ENCODE data around the gene EAF2. TPM values are rescaled to one million over a fixed set of nuclear protein-coding genes. Genes with fewer than 3 reads are reported as not detected.

EAF2 gene
- total and polyA plus RNA-seq, 8 donors: 1.2 to 11.9 (median 5.8) TPM; not detected in 2

DNA sequence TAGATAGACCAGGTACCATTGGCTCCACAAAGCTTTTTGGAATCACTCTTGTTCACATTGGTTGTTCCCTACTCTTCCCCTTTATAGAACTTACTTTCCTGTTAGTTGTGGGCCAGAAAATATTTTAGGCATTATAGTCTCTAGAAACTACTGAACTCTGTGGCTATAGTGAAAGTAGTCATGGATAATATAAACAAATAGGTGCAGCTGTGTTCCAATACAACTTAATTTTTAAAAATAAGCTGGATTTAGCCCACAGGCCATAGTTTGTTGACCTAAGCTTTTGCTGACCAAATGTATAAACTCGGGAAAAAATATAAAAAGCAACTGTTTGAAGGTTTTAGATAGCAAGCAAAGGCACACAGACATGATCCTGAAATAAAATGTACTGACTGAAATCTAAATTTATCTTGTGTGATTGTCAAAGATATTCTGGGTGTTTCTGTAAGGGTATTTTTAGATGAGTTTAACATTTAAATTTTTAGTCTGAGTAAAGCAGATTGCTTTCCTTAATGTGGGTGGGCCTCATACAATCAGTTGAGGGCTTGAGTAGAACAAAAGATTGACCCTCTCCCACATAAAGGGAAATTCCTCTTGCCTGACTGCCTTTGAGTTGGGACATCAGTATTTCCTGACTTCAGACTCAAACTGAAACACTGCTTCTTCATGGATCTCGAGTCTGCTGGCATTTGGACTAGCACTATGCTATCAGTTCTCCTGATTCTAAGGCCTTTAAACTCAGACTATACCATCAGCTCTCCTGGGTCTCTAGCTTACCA lies 13.4 kb upstream of the EAF2 start:
- no peak for DNase-seq
- Histone ChIP-seq H3K36me3 (peaks cover 29 to 85% (median 77%) of the 10 kb centered on the region in 4 donors), H3K4me3 (no peak overlapping the region), H3K27me3 (no peaks in the 10 kb centered on the region), H3K27ac (no peak overlapping the region), H3K4me1 (no peaks in the 10 kb centered on the region), H3K9me3 (peaks cover 0 to 16% (median 11%) of the 10 kb centered on the region in 4 donors)
- TF ChIP-seq EP300 (IDR thresholded peaks at IDR 0.05): no peak
- TF ChIP-seq, protein P1, sequence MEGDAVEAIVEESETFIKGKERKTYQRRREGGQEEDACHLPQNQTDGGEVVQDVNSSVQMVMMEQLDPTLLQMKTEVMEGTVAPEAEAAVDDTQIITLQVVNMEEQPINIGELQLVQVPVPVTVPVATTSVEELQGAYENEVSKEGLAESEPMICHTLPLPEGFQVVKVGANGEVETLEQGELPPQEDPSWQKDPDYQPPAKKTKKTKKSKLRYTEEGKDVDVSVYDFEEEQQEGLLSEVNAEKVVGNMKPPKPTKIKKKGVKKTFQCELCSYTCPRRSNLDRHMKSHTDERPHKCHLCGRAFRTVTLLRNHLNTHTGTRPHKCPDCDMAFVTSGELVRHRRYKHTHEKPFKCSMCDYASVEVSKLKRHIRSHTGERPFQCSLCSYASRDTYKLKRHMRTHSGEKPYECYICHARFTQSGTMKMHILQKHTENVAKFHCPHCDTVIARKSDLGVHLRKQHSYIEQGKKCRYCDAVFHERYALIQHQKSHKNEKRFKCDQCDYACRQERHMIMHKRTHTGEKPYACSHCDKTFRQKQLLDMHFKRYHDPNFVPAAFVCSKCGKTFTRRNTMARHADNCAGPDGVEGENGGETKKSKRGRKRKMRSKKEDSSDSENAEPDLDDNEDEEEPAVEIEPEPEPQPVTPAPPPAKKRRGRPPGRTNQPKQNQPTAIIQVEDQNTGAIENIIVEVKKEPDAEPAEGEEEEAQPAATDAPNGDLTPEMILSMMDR (IDR thresholded peaks at IDR 0.05): no peak
- no peak for TF ChIP-seq POLR2AphosphoS5 (IDR thresholded peaks at IDR 0.05)
- no peak for TF ChIP-seq POLR2A (IDR thresholded peaks at IDR 0.05)
- intact Hi-C loops (cut with DNase I; ENCODE audit: low total_unique reads): no loop called here
- WGBS, 5 donors: 86 to 90% (median 88%) methylated on average over 2 of the region's 2 CpGs

DNA sequence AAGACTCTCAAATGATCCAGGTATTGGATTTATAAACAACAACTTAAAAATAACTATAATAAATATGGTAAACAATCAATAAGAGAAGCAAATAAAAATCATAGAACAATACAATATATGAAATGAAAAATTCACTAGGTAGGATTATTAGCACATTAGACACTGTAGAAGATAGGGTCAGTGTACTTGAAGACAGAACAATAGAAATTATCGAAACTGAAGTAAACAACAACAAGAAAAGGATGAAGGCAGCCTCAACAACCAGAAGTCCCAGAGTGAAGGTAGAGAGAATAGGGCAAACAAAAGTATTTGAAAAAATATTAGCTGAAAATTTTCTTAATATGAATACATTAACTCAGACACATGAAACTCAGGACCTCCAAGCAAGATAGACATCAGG lies 12.0 kb upstream of the EAF2 start:
- intact Hi-C loops (cut with DNase I; ENCODE audit: low total_unique reads): no loop called here
- Histone ChIP-seq H3K9me3 (peaks cover 0 to 16% (median 10%) of the 10 kb centered on the region in 4 donors), H3K4me1 (no peaks in the 10 kb centered on the region), H3K27ac (no peak overlapping the region), H3K36me3 (peaks cover 23 to 87% (median 80%) of the 10 kb centered on the region in 4 donors), H3K27me3 (no peaks in the 10 kb centered on the region), H3K4me3 (no peak overlapping the region)
- 90 to 100% (median 98%) methylated on average over 1 of the region's 1 CpG for WGBS, 5 donors
- TF ChIP-seq EP300 (IDR thresholded peaks at IDR 0.05): no peak
- TF ChIP-seq, protein P1 (IDR thresholded peaks at IDR 0.05): no peak
- TF ChIP-seq POLR2A (IDR thresholded peaks at IDR 0.05): no peak
- no peak for TF ChIP-seq POLR2AphosphoS5 (IDR thresholded peaks at IDR 0.05)
- no peak for DNase-seq

DNA sequence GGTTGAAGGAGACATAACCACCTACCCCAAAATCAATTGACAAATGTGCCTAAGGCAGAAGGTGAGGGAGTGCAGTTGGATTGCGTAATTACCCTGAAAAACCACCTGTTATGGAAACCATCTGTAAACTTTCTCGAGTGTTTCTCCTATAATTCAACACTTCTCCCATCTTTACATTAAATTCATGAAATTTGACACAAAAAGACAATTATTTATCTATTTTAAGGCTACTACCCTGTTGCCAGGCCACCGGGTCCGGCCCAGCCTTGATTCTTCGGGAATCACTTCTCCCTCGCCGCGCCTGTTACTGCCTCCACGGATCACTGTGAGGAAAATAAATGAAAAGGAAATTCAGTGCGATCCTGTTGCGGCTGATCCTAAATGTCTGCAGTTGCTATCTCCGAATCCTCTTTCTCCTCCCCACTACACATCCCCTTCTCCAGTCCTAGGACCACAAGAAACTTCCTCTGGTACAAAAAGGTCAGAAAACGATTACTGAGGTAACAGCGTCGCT lies 795 bp upstream of the EAF2 start:
- H3K36me3 ChIP-seq: peaks cover 0 to 17% (median 5%) of the 10 kb centered on the region in 4 donors
- WGBS, 5 donors: 5 to 7% (median 7%) methylated on average over 15 of the region's 15 CpGs
- H3K27ac ChIP-seq: peak overlapping the region; percentile 80 to 87 (median 84)
- no peak for TF ChIP-seq EP300 (IDR thresholded peaks at IDR 0.05)
- TF ChIP-seq POLR2AphosphoS5 (IDR thresholded peaks at IDR 0.05): no peak
- TF ChIP-seq POLR2A (IDR thresholded peaks at IDR 0.05): no peak
- TF ChIP-seq, protein P1 (IDR thresholded peaks at IDR 0.05): no peak
- peak in 1 of 2 donors; percentile 36 for DNase-seq
- no peaks in the 10 kb centered on the region for H3K27me3 ChIP-seq
- intact Hi-C loops (cut with DNase I; ENCODE audit: low total_unique reads): no loop called here
- no peaks in the 10 kb centered on the region for H3K9me3 ChIP-seq
- H3K4me3 ChIP-seq: peak overlapping the region; percentile 70 to 78 (median 76)
- peaks cover 0 to 44% (median 22%) of the 10 kb centered on the region in 4 donors for H3K4me1 ChIP-seq

DNA sequence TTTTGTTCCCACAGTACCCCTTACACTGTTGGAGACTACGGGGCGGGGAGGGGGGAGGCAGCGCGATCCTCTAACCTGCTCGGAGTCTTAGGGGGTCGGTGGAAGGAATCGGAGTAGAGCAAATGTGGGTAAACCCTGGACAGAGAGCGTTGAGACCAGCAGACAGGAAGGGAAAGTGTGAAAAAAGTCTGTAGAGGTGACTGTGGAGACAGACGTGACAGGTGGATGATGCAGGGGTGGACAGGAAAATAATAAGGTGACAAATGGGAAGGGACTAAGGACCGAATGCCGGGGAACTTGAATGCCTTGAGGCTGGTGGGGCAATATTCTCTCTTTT lies 424 bp downstream of the EAF2 start:
- intact Hi-C loops (cut with DNase I; ENCODE audit: low total_unique reads): no loop called here
- Histone ChIP-seq H3K9me3 (no peaks in the 10 kb centered on the region), H3K36me3 (peaks cover 0 to 17% (median 3%) of the 10 kb centered on the region in 4 donors), H3K4me3 (peak overlapping the region; percentile 70 to 78 (median 76)), H3K27me3 (no peaks in the 10 kb centered on the region), H3K4me1 (peaks cover 0 to 38% (median 22%) of the 10 kb centered on the region in 4 donors), H3K27ac (peak overlapping the region; percentile 82 to 87 (median 84))
- WGBS, 5 donors: 0 to 2% (median 1%) methylated on average over 11 of the region's 11 CpGs
- TF ChIP-seq POLR2A (IDR thresholded peaks at IDR 0.05): no peak
- TF ChIP-seq POLR2AphosphoS5 (IDR thresholded peaks at IDR 0.05): no peak
- no peak for TF ChIP-seq EP300 (IDR thresholded peaks at IDR 0.05)
- TF ChIP-seq, protein P1 (IDR thresholded peaks at IDR 0.05): no peak
- DNase-seq: no peak

All from stomach (tissue), 9 donors.